Measurements from ENCODE around the gene NAXE.

GRCh38 chr1:156553860-156554485 lies 37.6 kb upstream of the NAXE start:
- TF ChIP-seq BHLHE40 (IDR thresholded peaks at IDR 0.05; ENCODE audit: low read depth, low read length), result no peak
- TF ChIP-seq, protein P1, sequence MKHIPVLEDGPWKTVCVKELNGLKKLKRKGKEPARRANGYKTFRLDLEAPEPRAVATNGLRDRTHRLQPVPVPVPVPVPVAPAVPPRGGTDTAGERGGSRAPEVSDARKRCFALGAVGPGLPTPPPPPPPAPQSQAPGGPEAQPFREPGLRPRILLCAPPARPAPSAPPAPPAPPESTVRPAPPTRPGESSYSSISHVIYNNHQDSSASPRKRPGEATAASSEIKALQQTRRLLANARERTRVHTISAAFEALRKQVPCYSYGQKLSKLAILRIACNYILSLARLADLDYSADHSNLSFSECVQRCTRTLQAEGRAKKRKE (CRISPR knock-in tag; IDR thresholded peaks at IDR 0.05; ENCODE audit: low read depth), result no peak
- no peak for TF ChIP-seq CTCF (IDR thresholded peaks at IDR 0.05)
- TF ChIP-seq POLR2A (IDR thresholded peaks at IDR 0.05; ENCODE audit: low read length), result no peak
- no peak for TF ChIP-seq USF2 (IDR thresholded peaks at IDR 0.05)
- TF ChIP-seq EP300 (IDR thresholded peaks at IDR 0.05), result no peak
- no peak for TF ChIP-seq SMC3 (IDR thresholded peaks at IDR 0.05)
- no peak for TF ChIP-seq REST (IDR thresholded peaks at IDR 0.05)
- no peak for TF ChIP-seq RFX5 (IDR thresholded peaks at IDR 0.05)
- TF ChIP-seq PHF8 (IDR thresholded peaks at IDR 0.05; ENCODE audit: borderline replicate concordance, low read depth), result no peak
- TF ChIP-seq CHD4 (IDR thresholded peaks at IDR 0.05; ENCODE audit: borderline replicate concordance), result no peak
- TF ChIP-seq BCL3 (IDR thresholded peaks at IDR 0.05), result no peak
- TF ChIP-seq E2F6 (IDR thresholded peaks at IDR 0.05; ENCODE audit: borderline replicate concordance, low read depth), result no peak

All from A549 (cell line).